Amniotic epithelial cell (primary cell): ENCODE results near the gene FRMD5.

ENCODE experiments used
- DNase-seq: peaks from one replicate; pipeline ENCODE4 v3.0.0-alpha.2; 2010; ENCODE audit warnings: low read depth

Gene FRMD5

GRCh38 chr15:44094781-44095180 is 100.3 kb downstream of the FRMD5 start:
- no peak for DNase-seq

DNA sequence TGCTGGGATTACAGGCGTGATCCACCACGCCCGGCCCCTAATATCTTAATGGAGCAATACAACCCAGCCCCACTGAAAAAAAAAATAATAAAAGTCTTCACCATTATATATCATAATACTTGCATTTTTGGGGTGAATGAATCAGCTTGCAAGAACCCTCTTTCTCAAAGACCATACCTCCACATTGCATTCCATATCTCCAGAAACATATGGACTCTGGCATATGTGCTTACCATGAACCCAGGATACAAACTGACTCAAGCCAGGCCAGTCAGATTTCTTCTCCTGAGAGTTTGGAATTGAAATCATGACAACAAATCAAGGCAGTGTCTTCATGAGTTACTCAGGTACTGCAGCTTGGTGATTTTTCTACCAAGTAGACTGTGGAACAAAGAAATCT is 101.2 kb downstream of the FRMD5 start:
- DNase-seq: no peak

GRCh38 chr15:44092221-44092620 is 102.8 kb downstream of the FRMD5 start:
- peak; percentile 13 for DNase-seq

- peak; percentile 92 for DNase-seq
Observed at GRCh38 chr15:44087578-44088465, 107.2 kb downstream of the FRMD5 start.

- no peak for DNase-seq
Observed at GRCh38 chr15:44084770-44085169, 110.3 kb downstream of the FRMD5 start.

GRCh38 chr15:44084171-44084570 is 110.9 kb downstream of the FRMD5 start:
- no peak for DNase-seq

DNA sequence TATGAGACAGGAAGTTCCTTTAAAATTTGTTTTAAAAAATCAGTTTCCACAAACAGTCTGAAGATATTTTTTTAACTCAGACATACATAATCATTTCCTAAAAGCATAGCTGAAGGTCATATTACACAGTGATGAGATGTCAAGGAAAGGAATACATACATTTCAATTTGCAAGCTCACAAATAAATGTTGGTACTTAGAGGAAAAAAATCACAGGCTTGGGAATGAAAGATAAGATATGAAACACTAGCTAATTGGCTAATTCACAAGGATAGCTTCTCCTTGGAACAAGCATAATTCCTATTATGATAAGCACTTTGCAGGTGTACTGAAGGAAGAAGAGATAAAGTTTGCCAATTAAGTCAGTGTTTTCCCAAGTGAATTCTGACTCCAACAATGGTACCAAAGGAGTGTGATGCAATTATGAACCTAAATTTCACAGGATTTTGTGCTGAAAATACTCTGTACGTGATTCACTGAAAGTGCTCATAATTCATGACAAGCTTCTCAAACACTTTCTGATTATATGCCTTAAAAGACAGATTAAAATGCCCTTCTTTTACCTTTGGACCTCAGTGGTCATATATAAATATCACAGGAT is 112.4 kb downstream of the FRMD5 start:
- DNase-seq: peak; percentile 66

DNA sequence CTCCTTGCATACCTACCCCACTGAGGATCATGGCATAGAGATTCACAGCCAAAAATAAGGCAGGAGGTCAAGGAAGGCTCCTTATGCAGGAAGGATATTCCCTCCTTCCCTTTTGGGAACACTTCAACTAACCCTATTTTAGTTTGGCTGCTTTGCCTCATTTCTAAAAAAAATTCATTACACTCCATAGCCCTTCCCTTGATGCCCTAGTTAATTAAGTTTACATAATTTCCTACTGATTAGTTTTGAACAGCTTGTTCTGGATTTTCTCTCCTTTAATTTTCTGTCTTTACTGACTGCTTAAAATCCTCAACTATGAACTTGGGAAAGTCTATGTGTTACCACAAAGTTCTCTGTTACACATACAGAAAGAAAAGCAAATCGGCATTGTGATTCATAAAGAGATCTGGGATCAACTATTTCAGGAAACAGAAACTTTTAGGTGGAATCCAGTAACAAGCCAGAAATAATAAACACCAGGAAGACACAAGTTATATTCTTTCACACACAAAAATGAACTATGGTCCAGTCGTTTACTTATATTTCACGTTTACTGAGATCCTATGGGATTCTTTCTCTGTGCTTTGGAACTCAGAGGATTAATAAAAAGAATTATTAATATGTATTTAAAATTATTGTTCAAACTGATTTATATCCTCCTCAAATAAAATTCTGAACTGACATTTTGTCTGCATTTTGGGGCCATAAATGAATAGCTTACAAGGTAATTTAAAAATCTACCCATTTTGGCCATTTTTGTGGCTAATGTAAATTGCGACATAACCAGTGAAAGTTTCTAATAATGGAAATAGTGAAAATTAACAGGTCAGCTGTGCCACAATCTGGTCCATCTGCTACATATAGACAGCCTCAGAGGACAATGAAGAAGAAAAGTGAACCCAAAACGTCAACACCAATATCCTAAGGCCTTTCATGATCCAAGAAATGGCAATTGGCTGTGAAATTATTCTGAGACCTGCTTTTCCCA is 113.8 kb downstream of the FRMD5 start:
- DNase-seq: peak; percentile 37

- DNase-seq: peak; percentile 33
Observed at GRCh38 chr15:44075535-44075934, 119.5 kb downstream of the FRMD5 start.

- DNase-seq: no peak
Observed at GRCh38 chr15:44069489-44069888, 125.6 kb downstream of the FRMD5 start.

GRCh38 chr15:44068347-44068746 is 126.7 kb downstream of the FRMD5 start:
- no peak for DNase-seq

DNA sequence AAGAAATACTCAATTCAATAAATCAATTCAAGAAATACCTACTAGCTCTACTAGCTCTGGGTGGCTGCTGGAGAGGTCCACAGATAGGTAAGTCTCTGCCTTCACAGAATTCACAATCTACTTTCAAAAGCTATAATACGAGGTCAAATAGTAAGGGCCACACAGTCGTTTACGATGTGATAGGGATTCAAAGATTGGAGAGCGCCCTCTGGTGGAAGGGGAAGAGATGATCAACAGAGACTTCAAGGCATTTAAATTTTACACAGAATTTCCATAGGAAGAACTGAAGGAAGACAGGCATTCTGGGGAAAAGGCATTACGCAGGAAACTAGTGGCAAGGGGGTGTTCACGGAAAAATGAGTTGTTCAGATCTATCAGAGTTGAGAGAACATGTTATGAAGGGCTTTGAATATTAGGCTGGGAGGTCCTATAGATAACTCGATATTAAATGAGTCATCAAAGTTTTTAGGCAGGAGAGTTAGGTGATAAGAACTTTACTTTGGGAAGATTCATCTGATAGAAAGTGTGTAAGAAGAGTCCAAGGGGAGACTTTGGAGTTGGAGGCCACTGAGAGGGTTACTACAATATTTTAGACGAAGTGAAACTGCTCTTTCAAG is 128.8 kb downstream of the FRMD5 start:
- peak; percentile 69 for DNase-seq

- DNase-seq: no peak
Observed at GRCh38 chr15:44064706-44065105, 130.4 kb downstream of the FRMD5 start.

DNA sequence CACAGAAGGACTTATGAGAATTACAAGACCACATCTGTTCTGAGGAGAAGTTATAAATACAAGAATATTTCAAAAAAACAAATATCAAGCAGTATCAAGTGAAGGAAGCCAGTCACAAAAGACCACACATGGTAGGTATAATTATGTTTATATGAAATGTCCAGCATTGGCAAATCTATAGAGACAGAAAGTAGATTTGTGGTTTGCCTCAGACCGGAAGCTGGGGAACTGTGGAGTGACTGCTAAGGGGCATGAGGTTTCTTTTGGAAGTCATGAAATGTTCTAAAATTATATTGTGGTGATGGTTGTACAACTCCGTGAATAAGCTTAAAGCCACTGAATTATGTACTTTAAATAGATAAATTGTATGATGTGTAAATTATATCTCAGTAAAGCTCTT is 136.9 kb downstream of the FRMD5 start:
- DNase-seq: no peak

DNA sequence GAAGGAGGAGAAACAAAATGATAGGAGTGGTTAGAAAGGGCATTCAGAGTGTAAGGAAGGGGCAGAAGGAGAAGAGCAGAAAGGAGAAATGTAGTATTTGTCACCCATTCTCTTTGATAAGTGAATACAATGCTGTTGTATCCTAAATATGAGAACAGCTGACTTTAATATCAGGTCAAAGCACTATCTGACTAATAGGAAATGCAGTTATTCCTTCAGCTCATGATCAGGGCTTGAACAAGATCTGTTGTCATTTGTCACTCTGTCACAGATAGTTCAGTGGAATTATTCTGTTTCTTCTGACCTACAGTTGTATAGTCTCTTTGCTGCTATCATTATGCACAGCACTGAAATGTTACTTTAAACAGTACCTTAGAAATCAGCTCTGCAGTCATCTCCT is 149.4 kb downstream of the FRMD5 start:
- no peak for DNase-seq

- DNase-seq: no peak
Observed at GRCh38 chr15:44045217-44045616, 149.9 kb downstream of the FRMD5 start.

GRCh38 chr15:44038755-44039191 is 156.3 kb downstream of the FRMD5 start:
- peak; percentile 91 for DNase-seq

GRCh38 chr15:44035781-44036699 is 159.0 kb downstream of the FRMD5 start:
- DNase-seq: no peak

DNA sequence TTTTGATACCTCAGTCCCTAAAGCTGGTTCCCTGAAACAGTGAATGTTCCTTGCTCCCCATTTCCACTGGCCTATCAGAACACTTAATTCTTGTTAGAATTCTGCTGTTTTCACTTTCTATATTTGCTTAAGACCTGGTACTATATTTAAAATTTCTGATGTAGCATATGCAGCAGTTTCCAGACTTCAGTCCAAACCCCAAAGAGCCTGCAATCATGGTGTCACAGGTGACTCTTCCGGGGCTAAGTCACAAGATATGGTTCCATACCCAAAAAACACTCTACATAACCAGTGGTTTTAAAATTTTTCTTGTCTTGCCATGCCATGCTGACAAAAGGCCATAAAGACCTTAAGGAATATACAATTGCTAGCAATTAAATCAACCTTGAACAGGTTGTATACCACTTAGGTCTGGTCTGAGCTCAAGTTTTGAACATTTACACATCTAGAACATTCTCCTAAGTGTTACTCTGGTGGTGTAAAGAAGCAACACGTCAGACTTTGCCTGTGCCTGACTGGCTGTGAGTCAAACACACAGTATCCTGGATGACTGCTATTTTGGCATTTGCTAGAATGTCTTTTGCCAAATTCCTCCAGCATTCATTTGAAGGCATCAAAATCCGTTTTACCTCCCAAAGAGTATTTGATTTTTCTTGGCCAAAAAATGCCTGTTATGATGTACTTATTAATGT is 160.0 kb downstream of the FRMD5 start:
- peak; percentile 38 for DNase-seq

DNA sequence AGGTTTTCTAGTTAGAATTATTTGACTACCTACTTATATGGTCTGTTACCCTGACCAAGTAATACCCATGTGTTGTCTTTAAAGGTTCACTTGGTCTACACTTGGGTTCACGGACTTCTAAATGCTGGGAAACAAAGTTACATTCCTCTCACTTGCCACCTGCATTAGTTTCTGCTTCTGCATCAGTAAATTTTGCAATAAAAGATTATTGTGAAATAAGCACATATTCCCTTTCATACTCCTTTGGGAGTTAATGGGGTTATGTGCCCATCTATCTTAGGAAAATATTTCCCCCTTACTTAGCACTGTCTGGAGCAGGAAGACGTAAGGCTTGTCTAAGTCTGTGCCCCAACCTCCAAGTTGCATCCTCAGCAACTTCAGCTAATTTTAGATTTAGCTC is 160.7 kb downstream of the FRMD5 start:
- DNase-seq: peak; percentile 57
